Hepatocyte (in vitro differentiated cells): Measurements from ENCODE around the gene IL1RAPL2. TPM values are rescaled to one million over a fixed set of nuclear protein-coding genes. Genes with fewer than 3 reads are reported as not detected.

Experiments used
- DNase-seq: peaks from one replicate; pipeline ENCODE4 v3.0.0-alpha.2; 2016; ENCODE audit warnings: low spot score
- H2AFZ ChIP-seq: fragments of 200-600 bp; sonication (generic); 2 replicates; pipeline ENCODE4 v1.6.0; 2016; ENCODE audit warnings: antibody characterized with exemption, mild to moderate bottlenecking
- H3K27ac ChIP-seq: fragments of 200-600 bp; sonication (generic); 2 replicates; pipeline ENCODE4 v1.5.1; 2016; ENCODE audit warnings: mild to moderate bottlenecking
- H3K27me3 ChIP-seq: fragments of 200-600 bp; sonication (generic); 2 replicates; pipeline ENCODE4 v1.6.1; 2016
- H3K36me3 ChIP-seq: fragments of 200-600 bp; sonication (generic); replicated peaks from 2 replicates; pipeline ENCODE4 v1.5.1; 2016; ENCODE audit warnings: low read depth; ENCODE audit not compliant: insufficient read depth
- H3K4me1 ChIP-seq: fragments of 200-600 bp; sonication (generic); 2 replicates; pipeline ENCODE4 v1.5.1; 2016; ENCODE audit warnings: mild to moderate bottlenecking, moderate library complexity; ENCODE audit not compliant: insufficient read depth
- H3K4me2 ChIP-seq: fragments of 200-600 bp; sonication (generic); 2 replicates; pipeline ENCODE4 v1.6.0; 2016
- H3K4me3 ChIP-seq: fragments of 200-600 bp; sonication (generic); 2 replicates; pipeline ENCODE4 v1.5.1; 2016; ENCODE audit warnings: mild to moderate bottlenecking
- H3K79me2 ChIP-seq: fragments of 200-600 bp; sonication (generic); 2 replicates; pipeline ENCODE4 v1.6.0; 2017; ENCODE audit warnings: mild to moderate bottlenecking
- H3K9me2 ChIP-seq: fragments of 200-600 bp; sonication (generic); replicated peaks from 2 replicates; pipeline ENCODE4 v1.6.0; 2017; ENCODE audit warnings: mild to moderate bottlenecking; ENCODE audit not compliant: insufficient read depth
- H3K9me3 ChIP-seq: fragments of 200-600 bp; sonication (generic); 2 replicates; pipeline ENCODE4 v1.5.1; 2016; ENCODE audit warnings: low read depth, mild to moderate bottlenecking
- H4K20me1 ChIP-seq: fragments of 200-600 bp; sonication (generic); 2 replicates; pipeline ENCODE4 v1.6.0; 2016; ENCODE audit warnings: mild to moderate bottlenecking; ENCODE audit not compliant: insufficient read depth, poor library complexity, severe bottlenecking
- CTCF ChIP-seq: fragments of 200-600 bp; sonication (generic); IDR thresholded peaks from 2 replicates; pipeline ENCODE4 v1.5.1; 2016; ENCODE audit warnings: antibody characterized with exemption, mild to moderate bottlenecking; ENCODE audit not compliant: poor library complexity
- EZH2 ChIP-seq: fragments of 200-600 bp; sonication (generic); IDR thresholded peaks from 2 replicates; pipeline ENCODE4 v1.6.1; 2016; ENCODE audit warnings: antibody characterized with exemption, mild to moderate bottlenecking, borderline replicate concordance
- EZH2phosphoT487 ChIP-seq: fragments of 200-600 bp; sonication (generic); IDR thresholded peaks from one replicate; pipeline ENCODE4 v1.6.1; 2018; ENCODE audit warnings: antibody characterized with exemption, mild to moderate bottlenecking, low read depth, moderate library complexity; ENCODE audit not compliant: unreplicated experiment, severe bottlenecking
- WGBS: methylation state at CpG from one replicate; pipeline ENCODE4 v1.1.6; 2016; ENCODE audit warnings: low lambda C conversion rate; ENCODE audit errors: missing lambda C conversion rate; 5-methylcytosine and 5-hydroxymethylcytosine counted together
- polyA plus RNA-seq: library from polyadenylated mRNA; unstranded; fragments of >200 nt; fragmentation: Nextera tagmentation; extraction: Ambion mirVana; gene quantifications from 2 replicates; pipeline ENCODE4 v1.2.1, GENCODE V29; 2016
- total RNA-seq: library from RNA; depleted of rRNA; stranded (reverse); fragments of >200 nt; gene quantifications from 2 replicates; pipeline ENCODE4 v1.2.3, GENCODE V29; 2014

Gene IL1RAPL2
- total and polyA plus RNA-seq, 2 experiments from 2014 or later, result 0.40 TPM; not detected in 1

- H3K79me2 ChIP-seq, result no peaks in the 10 kb centered on the region
- no peak overlapping the region for H3K4me3 ChIP-seq
- H3K4me1 ChIP-seq, result no peaks in the 10 kb centered on the region
- no peak overlapping the region for H3K4me2 ChIP-seq
- no peak overlapping the region for H2AFZ ChIP-seq
- no peaks in the 10 kb centered on the region for H3K9me3 ChIP-seq
- no peaks in the 10 kb centered on the region for H4K20me1 ChIP-seq
- no peaks in the 10 kb centered on the region for H3K9me2 ChIP-seq
- no peak overlapping the region for H3K27ac ChIP-seq
- no peaks in the 10 kb centered on the region for H3K36me3 ChIP-seq
- DNase-seq, result no peak
- H3K27me3 ChIP-seq, result no peaks in the 10 kb centered on the region
- TF ChIP-seq EZH2phosphoT487, result no peak
- TF ChIP-seq EZH2, result no peak
- TF ChIP-seq CTCF, result no peak
- 87% methylated on average over 17 of the region's 17 CpGs for WGBS
These were observed 1080.8 kb downstream of the IL1RAPL2 start for GRCh38 chrX:105646592-105647372.

GRCh38 chrX:105647749-105648148 lies 1081.8 kb downstream of the IL1RAPL2 start:
- H3K9me2 ChIP-seq, result no peaks in the 10 kb centered on the region
- no peaks in the 10 kb centered on the region for H3K36me3 ChIP-seq
- no peak overlapping the region for H3K4me2 ChIP-seq
- WGBS, result 56% methylated on average over 2 of the region's 2 CpGs
- H3K4me1 ChIP-seq, result no peaks in the 10 kb centered on the region
- H4K20me1 ChIP-seq, result no peaks in the 10 kb centered on the region
- no peak overlapping the region for H3K27ac ChIP-seq
- TF ChIP-seq CTCF (no peak), EZH2 (no peak), EZH2phosphoT487 (no peak)
- DNase-seq, result no peak
- no peak overlapping the region for H2AFZ ChIP-seq
- H3K27me3 ChIP-seq, result no peaks in the 10 kb centered on the region
- H3K4me3 ChIP-seq, result no peak overlapping the region
- H3K79me2 ChIP-seq, result no peaks in the 10 kb centered on the region
- H3K9me3 ChIP-seq, result no peaks in the 10 kb centered on the region

GRCh38 chrX:105648732-105649131 lies 1082.7 kb downstream of the IL1RAPL2 start:
- no peak for DNase-seq
- 78% methylated on average over 1 of the region's 1 CpG for WGBS
- Histone ChIP-seq H3K27ac (no peak overlapping the region), H3K9me3 (no peaks in the 10 kb centered on the region), H3K4me1 (no peaks in the 10 kb centered on the region), H3K4me2 (no peak overlapping the region), H2AFZ (no peak overlapping the region), H3K4me3 (no peak overlapping the region), H3K36me3 (no peaks in the 10 kb centered on the region), H3K79me2 (no peaks in the 10 kb centered on the region), H3K27me3 (no peaks in the 10 kb centered on the region), H3K9me2 (no peaks in the 10 kb centered on the region), H4K20me1 (no peaks in the 10 kb centered on the region)
- TF ChIP-seq EZH2 (no peak), CTCF (no peak), EZH2phosphoT487 (no peak)
